SK-N-MC (cell line): ENCODE results near the gene TXNDC11.

Source experiments
- EZH2 ChIP-seq: fragments of 200-600 bp; sonication (generic); IDR thresholded peaks from one replicate; pipeline ENCODE4 v1.6.1; 2017; ENCODE audit warnings: antibody characterized with exemption
- FOXP2 ChIP-seq: optimal IDR thresholded peaks from 2 replicates; pipeline ENCODE3; 2011; ENCODE audit warnings: mild to moderate bottlenecking, moderate library complexity; ENCODE audit not compliant: insufficient read depth; ENCODE audit errors: extremely low read length, control extremely low read depth
- POLR2AphosphoS5 ChIP-seq: IDR thresholded peaks from 2 replicates; pipeline ENCODE4 v1.6.1; 2012; ENCODE audit warnings: mild to moderate bottlenecking, low read depth, low read length, borderline replicate concordance

GRCh38 chr16:11679250-11679649, 63.4 kb downstream of the TXNDC11 start:
- TF ChIP-seq POLR2AphosphoS5 (no peak), EZH2 (no peak), FOXP2 (no peak)
